Endothelial cell of umbilical vein (primary cell): ENCODE results near the gene C9. TPM values are rescaled to one million over a fixed set of nuclear protein-coding genes. Genes with fewer than 3 reads are reported as not detected.

Source experiments
- BruUV-seq: library from RNA; stranded (reverse); fragments of 400-500 nt; replicated peaks from 2 replicates; lab custom pipeline; 2021; lab: Mats Ljungman, UMichigan
- CTCF ChIA-PET: fragments of 300-600, 350-600 bp; sonication (Branson Sonifier 250); formaldehyde crosslinking; loops from one replicate; lab custom pipeline; 2021; ENCODE audit warnings: antibody characterized with exemption, inconsistent platforms; lab: Charles Lee
- POLR2A ChIA-PET: fragments of 300-600, 350-600 bp; sonication (Branson Sonifier 250); formaldehyde crosslinking; loops from one replicate; lab custom pipeline; 2021; ENCODE audit warnings: antibody characterized with exemption, inconsistent platforms; lab: Charles Lee
- DNase-seq: peaks from one replicate; pipeline ENCODE4 v3.0.0-alpha.2; 2011; ENCODE audit warnings: low read depth, low spot score
- FAIRE-seq: peaks from 2 replicates; lab custom pipeline; 2011; peaks lifted over from hg19 to GRCh38; lab: Jason Lieb, UNC
- H2AFZ ChIP-seq: 2 replicates; pipeline ENCODE4 v1.6.0; 2012; ENCODE audit warnings: low read depth, low read length, control low read depth, inconsistent platforms
- H3K27ac ChIP-seq: 2 replicates; pipeline ENCODE4 v1.5.1; 2011; ENCODE audit warnings: low read depth, mild to moderate bottlenecking, control low read depth, low read length, moderate library complexity; ENCODE audit not compliant: insufficient read depth
- H3K27me3 ChIP-seq, 2 experiments: 2 replicates each; pipeline versions ENCODE4 v1.6.0 to v1.6.1; 2011; ENCODE audit warnings: low read length in 2 of 2, mixed read lengths in 1 of 2; ENCODE audit not compliant: control insufficient read depth in 2 of 2, insufficient read depth in 2 of 2
- H3K36me3 ChIP-seq, 2 experiments: 2 replicates in 1 of 2; 3 replicates in 1 of 2; pipeline ENCODE4 v1.5.1; 2011; ENCODE audit warnings: low read length in 2 of 2, mild to moderate bottlenecking in 1 of 2, moderate library complexity in 1 of 2; ENCODE audit not compliant: control insufficient read depth in 2 of 2, insufficient read depth in 2 of 2; ENCODE audit errors: extremely low read depth in 1 of 2
- H3K4me1 ChIP-seq: 3 replicates; pipeline ENCODE4 v1.5.1; 2011; ENCODE audit warnings: mild to moderate bottlenecking, low read length; ENCODE audit not compliant: control insufficient read depth, insufficient read depth; ENCODE audit errors: extremely low read depth
- H3K4me2 ChIP-seq: 2 replicates; pipeline ENCODE4 v1.6.1; 2011; ENCODE audit warnings: low read length, control low read depth, mixed read lengths; ENCODE audit not compliant: insufficient read depth
- H3K4me3 ChIP-seq, 3 experiments: fragments of 200-600 bp in 1 of 3; sonication (generic), shearing (Covaris generic) in 1 of 3; replicated peaks in 1 of 3; 2 replicates each; pipeline ENCODE4 v1.5.1; 2011 to 2016; ENCODE audit warnings: control low read depth in 3 of 3, low read length in 3 of 3, mild to moderate bottlenecking in 2 of 3, inconsistent platforms in 1 of 3, low read depth in 1 of 3, moderate library complexity in 1 of 3; ENCODE audit not compliant: insufficient read depth in 1 of 3
- H3K79me2 ChIP-seq: 2 replicates; pipeline ENCODE4 v1.6.0; 2012; ENCODE audit warnings: low read length, inconsistent platforms; ENCODE audit not compliant: control insufficient read depth, insufficient read depth
- H3K9ac ChIP-seq: replicated peaks from 2 replicates; pipeline ENCODE3; 2011; ENCODE audit warnings: low read length, control low read depth; ENCODE audit not compliant: insufficient read depth; ENCODE audit errors: extremely low read depth
- H3K9me1 ChIP-seq: replicated peaks from 3 replicates; pipeline ENCODE4 v1.6.0; 2011; ENCODE audit warnings: mild to moderate bottlenecking, low read length; ENCODE audit not compliant: control insufficient read depth, insufficient read depth; ENCODE audit errors: extremely low read depth
- H3K9me3 ChIP-seq: replicated peaks from 2 replicates; pipeline ENCODE4 v1.5.1; 2012; ENCODE audit warnings: low read length, inconsistent platforms; ENCODE audit not compliant: control insufficient read depth, insufficient read depth
- H4K20me1 ChIP-seq: replicated peaks from 2 replicates; pipeline ENCODE3; 2011; ENCODE audit warnings: mild to moderate bottlenecking, low read length; ENCODE audit not compliant: control insufficient read depth, insufficient read depth; ENCODE audit errors: extremely low read depth
- EZH2 ChIP-seq: IDR thresholded peaks from 2 replicates; pipeline ENCODE4 v1.6.1; 2012; ENCODE audit warnings: borderline replicate concordance, low read depth, mild to moderate bottlenecking, moderate library complexity, low read length, inconsistent platforms; ENCODE audit not compliant: severe bottlenecking
- FOS ChIP-seq: IDR thresholded peaks from 2 replicates; pipeline ENCODE4 v1.6.1; 2011; ENCODE audit warnings: mild to moderate bottlenecking, low read length, moderate library complexity, borderline replicate concordance; ENCODE audit not compliant: insufficient read depth
- GATA2 ChIP-seq: IDR thresholded peaks from 2 replicates; pipeline ENCODE4 v1.7.0; 2011; ENCODE audit warnings: low read depth, mild to moderate bottlenecking, moderate library complexity, mixed read lengths, low read length; ENCODE audit not compliant: insufficient read length, insufficient read depth
- JUN ChIP-seq: IDR thresholded peaks from 2 replicates; pipeline ENCODE4 v1.6.1; 2011; ENCODE audit warnings: borderline replicate concordance, low read depth; ENCODE audit not compliant: insufficient read length, insufficient read depth
- MYC ChIP-seq: IDR thresholded peaks from one replicate; pipeline ENCODE4 v1.6.1; 2011; ENCODE audit warnings: mild to moderate bottlenecking, low read depth, low read length
- POLR2A ChIP-seq: IDR thresholded peaks from 2 replicates; pipeline ENCODE4 v1.6.1; 2012; ENCODE audit warnings: low read depth, mild to moderate bottlenecking, control low read depth, low read length
- POLR2AphosphoS5 ChIP-seq: IDR thresholded peaks from 2 replicates; pipeline ENCODE4 v1.6.1; 2012; ENCODE audit warnings: low read depth, mild to moderate bottlenecking, control low read depth, low read length, moderate library complexity; ENCODE audit not compliant: insufficient read depth
- dilution Hi-C: fragments of 300-500 bp; cut with MboI; formaldehyde crosslinking; loops from one replicate; pipeline ENCODE4 v1.15.0; 2019; ENCODE audit warnings: low sequenced_read_pairs; ENCODE audit not compliant: extremely low pct_ligation_motif_present
- intact Hi-C: fragments of 100-400 bp; cut with micrococcal nuclease; formaldehyde crosslinking; loops from one replicate; pipeline ENCODE4 v1.10.0; 2022
- polyA plus RNA-seq, 4 experiments: library from polyadenylated mRNA; depleted of rRNA in 3 of 4; stranded (reverse) in 3 of 4; unstranded in 1 of 4; fragments of >200 nt; gene quantifications; 2 replicates each; pipeline versions ENCODE4 v1.2.1 to v1.2.3, GENCODE V29; 2011 to 2012; ENCODE audit warnings: missing spikeins in 1 of 4
- total RNA-seq: library from RNA; stranded (reverse); gene quantifications from 2 replicates; pipeline ENCODE4 v1.2.3, GENCODE V29; 2021
- TF ChIP-seq, protein P1 (sequence below): IDR thresholded peaks from 2 replicates; pipeline ENCODE4 v1.6.1; 2011; ENCODE audit not compliant: insufficient read depth, insufficient read length
- TF ChIP-seq, protein P2 (sequence below), 2 donors: IDR thresholded peaks; 1 replicate in 1 of 2; 2 replicates in 1 of 2; pipeline ENCODE4 v1.5.1; 2011; ENCODE audit warnings: low read length in 2 of 2, mild to moderate bottlenecking in 2 of 2, moderate library complexity in 2 of 2, control low read depth in 1 of 2, inconsistent platforms in 1 of 2, low read depth in 1 of 2; ENCODE audit not compliant: insufficient read depth in 1 of 2; ENCODE audit errors: extremely low read depth in 1 of 2

C9 gene
- total and polyA plus RNA-seq, 2 donors (not counting 3 experiments of a cell fraction or from before 2014, with no cell fraction given) = 0.33 TPM; not detected in 1

DNA sequence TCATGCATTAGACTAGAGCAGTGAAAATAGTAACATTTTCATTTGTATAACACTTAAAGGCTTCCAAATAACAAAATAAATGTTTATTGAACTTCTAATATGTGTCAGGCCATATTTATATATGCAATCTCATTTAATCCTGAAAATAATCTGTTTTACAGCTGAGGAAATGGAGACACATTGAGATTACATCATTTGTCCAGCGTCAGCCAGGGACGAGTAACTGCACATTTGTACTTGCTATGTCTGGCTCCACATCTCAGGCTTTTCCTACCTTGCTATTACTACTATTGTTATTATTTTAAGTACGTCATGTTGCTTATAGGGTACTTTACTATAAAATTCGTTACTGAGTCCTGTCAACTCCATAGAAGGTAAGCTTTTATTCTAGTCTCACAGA is 3.8 kb upstream of the C9 start:
- DNase-seq (no peak), FAIRE-seq (no peak)
- ChIA-PET POLR2A (no interaction called here), CTCF (interaction anchor here (1.2 to 3.2 kb wide), 4 partner anchors 8 to 177 kb away, joined by 3 to 25 read pairs (median 4); no protein-coding TSS in a partner anchor)
- TF ChIP-seq JUN = no peak
- Histone ChIP-seq H3K4me1 (peaks cover 6% of the 10 kb centered on the region), H3K4me3 (no peak overlapping the region), H3K27me3 (no peaks in the 10 kb centered on the region), H3K36me3 (peaks cover 19 to 20% of the 10 kb centered on the region in 2 experiments), H3K4me2 (no peak overlapping the region), H3K9me3 (no peaks in the 10 kb centered on the region), H2AFZ (no peak overlapping the region), H3K9ac (no peak overlapping the region), H3K9me1 (no peaks in the 10 kb centered on the region), H4K20me1 (no peaks in the 10 kb centered on the region), H3K27ac (no peak overlapping the region), H3K79me2 (no peaks in the 10 kb centered on the region)
- no TSS peak for BruUV-seq
- dilution Hi-C loops = no loop called here
- intact Hi-C loops = loop anchor here (10.0 kb wide), 1 partner anchor 373 kb away; no protein-coding TSS in a partner anchor

DNA sequence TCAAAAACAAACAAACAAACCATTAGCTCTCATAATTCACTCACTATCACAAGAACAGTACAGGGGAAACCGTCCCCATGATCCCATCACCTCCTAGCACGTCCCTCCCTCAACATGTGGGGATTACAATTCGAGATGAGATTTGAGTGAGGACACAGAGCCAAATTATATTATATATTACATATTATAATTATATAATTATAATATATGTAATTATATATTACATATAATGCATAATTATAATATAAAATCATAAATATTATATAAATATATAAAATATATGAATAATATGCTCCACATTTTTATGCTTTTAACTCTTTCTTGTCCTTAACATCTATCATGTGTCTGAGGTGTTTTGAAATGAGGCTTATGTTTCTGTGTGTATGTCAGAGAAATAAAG is 3.4 kb upstream of the C9 start:
- no peaks in the 10 kb centered on the region for H3K9me3 ChIP-seq
- no TSS peak for BruUV-seq
- peaks cover 10% of the 10 kb centered on the region for H3K4me1 ChIP-seq
- dilution Hi-C loops (no loop called here), intact Hi-C loops (loop anchor here (10.0 kb wide), 1 partner anchor 373 kb away; no protein-coding TSS in a partner anchor)
- H4K20me1 ChIP-seq = no peaks in the 10 kb centered on the region
- H3K4me2 ChIP-seq = no peak overlapping the region
- no peak for FAIRE-seq
- peaks cover 17 to 18% of the 10 kb centered on the region in 2 experiments for H3K36me3 ChIP-seq
- CTCF ChIA-PET = interaction anchor here (1.4 to 3.2 kb wide), 3 partner anchors 8 to 178 kb away, joined by 3 to 25 read pairs (median 4); no protein-coding TSS in a partner anchor
- TF ChIP-seq POLR2AphosphoS5 (no peak), GATA2 (no peak), EZH2 (no peak), FOS (no peak), POLR2A (no peak), MYC (no peak), JUN (no peak)
- TF ChIP-seq, protein P1, sequence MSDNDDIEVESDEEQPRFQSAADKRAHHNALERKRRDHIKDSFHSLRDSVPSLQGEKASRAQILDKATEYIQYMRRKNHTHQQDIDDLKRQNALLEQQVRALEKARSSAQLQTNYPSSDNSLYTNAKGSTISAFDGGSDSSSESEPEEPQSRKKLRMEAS = no peak
- TF ChIP-seq, protein P2, sequence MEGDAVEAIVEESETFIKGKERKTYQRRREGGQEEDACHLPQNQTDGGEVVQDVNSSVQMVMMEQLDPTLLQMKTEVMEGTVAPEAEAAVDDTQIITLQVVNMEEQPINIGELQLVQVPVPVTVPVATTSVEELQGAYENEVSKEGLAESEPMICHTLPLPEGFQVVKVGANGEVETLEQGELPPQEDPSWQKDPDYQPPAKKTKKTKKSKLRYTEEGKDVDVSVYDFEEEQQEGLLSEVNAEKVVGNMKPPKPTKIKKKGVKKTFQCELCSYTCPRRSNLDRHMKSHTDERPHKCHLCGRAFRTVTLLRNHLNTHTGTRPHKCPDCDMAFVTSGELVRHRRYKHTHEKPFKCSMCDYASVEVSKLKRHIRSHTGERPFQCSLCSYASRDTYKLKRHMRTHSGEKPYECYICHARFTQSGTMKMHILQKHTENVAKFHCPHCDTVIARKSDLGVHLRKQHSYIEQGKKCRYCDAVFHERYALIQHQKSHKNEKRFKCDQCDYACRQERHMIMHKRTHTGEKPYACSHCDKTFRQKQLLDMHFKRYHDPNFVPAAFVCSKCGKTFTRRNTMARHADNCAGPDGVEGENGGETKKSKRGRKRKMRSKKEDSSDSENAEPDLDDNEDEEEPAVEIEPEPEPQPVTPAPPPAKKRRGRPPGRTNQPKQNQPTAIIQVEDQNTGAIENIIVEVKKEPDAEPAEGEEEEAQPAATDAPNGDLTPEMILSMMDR (IDR thresholded peaks at IDR 0.05; ENCODE audit: extremely low read depth in 1 of 2, insufficient read depth in 1 of 2, low read depth in 1 of 2, low read length in 2 of 2) = no peak
- no peak for DNase-seq
- no peak overlapping the region for H2AFZ ChIP-seq
- POLR2A ChIA-PET = no interaction called here
- no peaks in the 10 kb centered on the region for H3K79me2 ChIP-seq
- H3K4me3 ChIP-seq = no peak overlapping the region
- H3K27ac ChIP-seq = no peak overlapping the region
- no peaks in the 10 kb centered on the region for H3K27me3 ChIP-seq
- H3K9me1 ChIP-seq = no peaks in the 10 kb centered on the region
- H3K9ac ChIP-seq = no peak overlapping the region
